ENCODE measurements around the gene HERC2.

DNA sequence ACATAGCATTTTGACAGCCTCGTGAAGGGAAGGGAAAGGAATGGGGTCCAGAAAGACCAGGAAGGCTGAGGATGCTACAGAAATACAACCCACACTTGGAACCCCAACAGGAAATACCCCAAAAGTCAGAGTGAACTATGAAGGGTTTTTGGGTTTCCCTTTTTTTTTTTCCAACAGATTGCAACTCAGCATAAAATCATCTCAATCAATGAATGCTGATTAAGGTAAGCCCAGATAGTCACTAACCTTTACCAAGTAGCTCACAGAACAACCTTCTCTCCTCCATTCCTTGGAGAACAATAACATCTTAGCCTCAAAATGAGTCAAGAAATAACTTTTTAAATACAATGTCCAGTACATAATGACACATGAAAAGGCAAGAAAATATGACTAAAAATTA is 129.2 kb downstream of the HERC2 start:
- TF ChIP-seq, protein P1, sequence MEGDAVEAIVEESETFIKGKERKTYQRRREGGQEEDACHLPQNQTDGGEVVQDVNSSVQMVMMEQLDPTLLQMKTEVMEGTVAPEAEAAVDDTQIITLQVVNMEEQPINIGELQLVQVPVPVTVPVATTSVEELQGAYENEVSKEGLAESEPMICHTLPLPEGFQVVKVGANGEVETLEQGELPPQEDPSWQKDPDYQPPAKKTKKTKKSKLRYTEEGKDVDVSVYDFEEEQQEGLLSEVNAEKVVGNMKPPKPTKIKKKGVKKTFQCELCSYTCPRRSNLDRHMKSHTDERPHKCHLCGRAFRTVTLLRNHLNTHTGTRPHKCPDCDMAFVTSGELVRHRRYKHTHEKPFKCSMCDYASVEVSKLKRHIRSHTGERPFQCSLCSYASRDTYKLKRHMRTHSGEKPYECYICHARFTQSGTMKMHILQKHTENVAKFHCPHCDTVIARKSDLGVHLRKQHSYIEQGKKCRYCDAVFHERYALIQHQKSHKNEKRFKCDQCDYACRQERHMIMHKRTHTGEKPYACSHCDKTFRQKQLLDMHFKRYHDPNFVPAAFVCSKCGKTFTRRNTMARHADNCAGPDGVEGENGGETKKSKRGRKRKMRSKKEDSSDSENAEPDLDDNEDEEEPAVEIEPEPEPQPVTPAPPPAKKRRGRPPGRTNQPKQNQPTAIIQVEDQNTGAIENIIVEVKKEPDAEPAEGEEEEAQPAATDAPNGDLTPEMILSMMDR (IDR thresholded peaks at IDR 0.05; ENCODE audit: extremely low read depth in 1 of 2, insufficient read depth in 1 of 2, low read depth in 1 of 2, low read length in 2 of 2) = no peak
- no peak for TF ChIP-seq EZH2 (IDR thresholded peaks at IDR 0.05; ENCODE audit: borderline replicate concordance, low read depth, low read length, severe bottlenecking)
- no peak for TF ChIP-seq POLR2A (IDR thresholded peaks at IDR 0.05; ENCODE audit: low read depth, low read length)
- no peak for TF ChIP-seq JUN (IDR thresholded peaks at IDR 0.05; ENCODE audit: borderline replicate concordance, insufficient read depth, insufficient read length, low read depth)
- no peak for TF ChIP-seq POLR2AphosphoS5 (IDR thresholded peaks at IDR 0.05; ENCODE audit: insufficient read depth, low read depth, low read length)
- TF ChIP-seq, protein P2, sequence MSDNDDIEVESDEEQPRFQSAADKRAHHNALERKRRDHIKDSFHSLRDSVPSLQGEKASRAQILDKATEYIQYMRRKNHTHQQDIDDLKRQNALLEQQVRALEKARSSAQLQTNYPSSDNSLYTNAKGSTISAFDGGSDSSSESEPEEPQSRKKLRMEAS (IDR thresholded peaks at IDR 0.05; ENCODE audit: insufficient read depth, insufficient read length) = no peak
- TF ChIP-seq FOS (IDR thresholded peaks at IDR 0.05; ENCODE audit: borderline replicate concordance, insufficient read depth, low read length) = no peak
- TF ChIP-seq MYC (IDR thresholded peaks at IDR 0.05; ENCODE audit: low read depth, low read length) = no peak
- TF ChIP-seq GATA2 (IDR thresholded peaks at IDR 0.05; ENCODE audit: insufficient read depth, insufficient read length, low read depth, low read length) = no peak
